Ovary (tissue), 9 donors: ENCODE data around the gene NKAIN4. TPM values are rescaled to one million over a fixed set of nuclear protein-coding genes. Genes with fewer than 3 reads are reported as not detected.

Source experiments
- DNase-seq, 5 donors: peaks; one replicate each; pipeline ENCODE4 v3.0.0-alpha.2; 2019 to 2020
- H3K27ac ChIP-seq, 2 donors: fragments of 200-600 bp; one replicate each; pipeline versions ENCODE4 v1.5.1 to v1.8.0; 2019 to 2022
- H3K27me3 ChIP-seq: fragments of 200-600 bp; one replicate; pipeline ENCODE4 v1.8.0; 2022
- H3K36me3 ChIP-seq: fragments of 200-600 bp; sonication (generic); one replicate; pipeline ENCODE4 v1.5.1; 2019
- H3K4me1 ChIP-seq: one replicate; pipeline ENCODE4 v1.8.1; 2013; ENCODE audit warnings: mild to moderate bottlenecking, moderate library complexity; ENCODE audit not compliant: insufficient read depth
- H3K4me3 ChIP-seq: fragments of 200-600 bp; sonication (generic); one replicate; pipeline ENCODE4 v1.5.1; 2017
- H3K9me3 ChIP-seq, 2 donors: fragments of 200-600 bp in 1 of 2; sonication (generic) in 1 of 2; one replicate each; pipeline versions ENCODE4 v1.5.1 to v1.8.1; 2013 to 2019; ENCODE audit warnings: mild to moderate bottlenecking in 1 of 2, moderate library complexity in 1 of 2
- CTCF ChIP-seq, 3 donors: fragments of 450-650 bp in 2 of 3; fragments of 200-600 bp in 1 of 3; IDR thresholded peaks; one replicate each; pipeline versions ENCODE4 v1.5.1 to v1.8.0; 2016 to 2022; ENCODE audit warnings: antibody characterized with exemption in 3 of 3, mild to moderate bottlenecking in 1 of 3
- EP300 ChIP-seq: sonication (generic); formaldehyde crosslinking; IDR thresholded peaks from one replicate; pipeline ENCODE4 v1.6.1; 2017; ENCODE audit warnings: antibody characterized with exemption
- POLR2A ChIP-seq: fragments of 450-650 bp; IDR thresholded peaks from one replicate; pipeline ENCODE4 v1.6.1; 2017; ENCODE audit warnings: antibody characterized with exemption, mild to moderate bottlenecking, moderate library complexity
- WGBS, 3 donors: extraction: QIAGEN DNeasy Blood & Tissue Kit in 1 of 3; methylation state at CpG; one replicate each; pipeline versions ENCODE4 v1.1.5 to v1.1.7; 2013 to 2017; 5-methylcytosine and 5-hydroxymethylcytosine counted together
- intact Hi-C, 4 donors: fragments of 100-400 bp; cut with DNase I; formaldehyde crosslinking; loops; one replicate each; pipeline versions ENCODE4 v1.11.0 to v1.15.1; 2022 to 2023
- polyA plus RNA-seq, 2 donors: library from polyadenylated mRNA; stranded (reverse); fragments of 200-250 nt in 1 of 2; fragments of 350-450 nt in 1 of 2; fragmentation: Illumina TruSeq in 1 of 2; extraction: RNeasy Lipid Tissue Mini Kit (QIAGEN cat#74804) in 1 of 2; gene quantifications; one replicate each; pipeline ENCODE4 v1.2.3, GENCODE V29; 2013 to 2014
- total RNA-seq, 7 donors: library from RNA; depleted of rRNA in 2 of 7; stranded (reverse); fragments of >200 nt in 2 of 7; fragmentation: NEBNext Ultra II Directional in 3 of 7; extraction: Animal tissue kit (Norgen Biotek cat#: 25700) in 3 of 7; gene quantifications; one replicate each; pipeline versions ENCODE4 v1.1.0 to v1.2.4, GENCODE V29; 2016 to 2023
- donor health status: DM: no; HTN: no; CAD: no; lungs with moderate emphysema.
- donor health status: DM: no; HTN: no; CAD: no.
- donor health status: Bipolar disorder and iron deficiency.
- donor health status: DM: yes; HTN: yes; CAD: no.
- donor health status: DM: no; HTN: no; CAD: no.
- donor health status: DM: yes; HTN: yes; CAD: no.

NKAIN4 gene
- total and polyA plus RNA-seq, 9 donors = 0.18 to 0.24 TPM; not detected in 7

- no peak for TF ChIP-seq CTCF (IDR thresholded peaks at IDR 0.05)
- TF ChIP-seq EP300 = no peak
- no peak for TF ChIP-seq POLR2A
- H3K9me3 ChIP-seq = no peaks in the 10 kb centered on the region
- H3K27ac ChIP-seq = no peak overlapping the region
- no peak overlapping the region for H3K4me3 ChIP-seq
- peaks cover 4% of the 10 kb centered on the region for H3K27me3 ChIP-seq
- intact Hi-C loops = no loop called here
- DNase-seq = no peak
- H3K36me3 ChIP-seq = no peaks in the 10 kb centered on the region
- H3K4me1 ChIP-seq = peaks cover 2% of the 10 kb centered on the region
- 4 to 15% (median 5%) methylated on average over 18 to 19 of the region's 19 CpGs for WGBS, 3 donors
Measured at GRCh38 chr20:63295018-63295417, 40.8 kb upstream of the NKAIN4 start.

GRCh38 chr20:63294536-63294900 lies 40.3 kb upstream of the NKAIN4 start:
- peaks cover 2% of the 10 kb centered on the region for H3K4me1 ChIP-seq
- WGBS, 3 donors = 63 to 75% (median 71%) methylated on average over 12 of the region's 12 CpGs
- no peak overlapping the region for H3K27ac ChIP-seq
- DNase-seq = no peak
- TF ChIP-seq EP300 (no peak), POLR2A (no peak), CTCF (IDR thresholded peaks at IDR 0.05) (no peak)
- H3K36me3 ChIP-seq = no peaks in the 10 kb centered on the region
- H3K9me3 ChIP-seq = no peaks in the 10 kb centered on the region
- H3K4me3 ChIP-seq = no peak overlapping the region
- peaks cover 4% of the 10 kb centered on the region for H3K27me3 ChIP-seq
- intact Hi-C loops = no loop called here

- H3K4me3 ChIP-seq = no peak overlapping the region
- WGBS, 3 donors = 34 to 47% (median 38%) methylated on average over 15 to 22 of the region's 22 CpGs
- H3K9me3 ChIP-seq = no peaks in the 10 kb centered on the region
- no peak for TF ChIP-seq EP300
- no peak for TF ChIP-seq POLR2A
- TF ChIP-seq CTCF (IDR thresholded peaks at IDR 0.05) = no peak
- DNase-seq = no peak
- H3K36me3 ChIP-seq = no peaks in the 10 kb centered on the region
- peaks cover 2% of the 10 kb centered on the region for H3K4me1 ChIP-seq
- H3K27me3 ChIP-seq = peaks cover 4% of the 10 kb centered on the region
- intact Hi-C loops = no loop called here
- H3K27ac ChIP-seq = no peak overlapping the region
Measured at GRCh38 chr20:63293871-63294535, 39.7 kb upstream of the NKAIN4 start.

- 33 to 42% (median 42%) methylated on average over 7 to 11 of the region's 11 CpGs for WGBS, 3 donors
- intact Hi-C loops = no loop called here
Measured at GRCh38 chr20:63293456-63293855, 39.2 kb upstream of the NKAIN4 start.

More at GRCh38 chr20:63293456-63293855, 39.2 kb upstream of the NKAIN4 start:
- no peak for DNase-seq
- TF ChIP-seq EP300 (no peak), POLR2A (no peak), CTCF (IDR thresholded peaks at IDR 0.05) (no peak)
- Histone ChIP-seq H3K4me3 (no peak overlapping the region), H3K9me3 (no peaks in the 10 kb centered on the region), H3K27ac (no peak overlapping the region), H3K27me3 (peaks cover 4% of the 10 kb centered on the region), H3K4me1 (peaks cover 2% of the 10 kb centered on the region), H3K36me3 (no peaks in the 10 kb centered on the region)
